ENCODE data around the gene FBXL12.

- TF ChIP-seq CTCF (IDR thresholded peaks at IDR 0.05), result no peak
- TF ChIP-seq EZH2 (IDR thresholded peaks at IDR 0.05; ENCODE audit: borderline replicate concordance, insufficient read depth, low read depth, low read length, poor library complexity, severe bottlenecking), result no peak
Observed at GRCh38 chr19:9836021-9836420, 17.1 kb upstream of the FBXL12 start.
